ENCODE results near the gene INKA1. TPM values are rescaled to one million over a fixed set of nuclear protein-coding genes. Genes with fewer than 3 reads are reported as not detected.

The INKA1 gene
- total RNA-seq, 1 experiment from 2014 or later, result not detected

DNA sequence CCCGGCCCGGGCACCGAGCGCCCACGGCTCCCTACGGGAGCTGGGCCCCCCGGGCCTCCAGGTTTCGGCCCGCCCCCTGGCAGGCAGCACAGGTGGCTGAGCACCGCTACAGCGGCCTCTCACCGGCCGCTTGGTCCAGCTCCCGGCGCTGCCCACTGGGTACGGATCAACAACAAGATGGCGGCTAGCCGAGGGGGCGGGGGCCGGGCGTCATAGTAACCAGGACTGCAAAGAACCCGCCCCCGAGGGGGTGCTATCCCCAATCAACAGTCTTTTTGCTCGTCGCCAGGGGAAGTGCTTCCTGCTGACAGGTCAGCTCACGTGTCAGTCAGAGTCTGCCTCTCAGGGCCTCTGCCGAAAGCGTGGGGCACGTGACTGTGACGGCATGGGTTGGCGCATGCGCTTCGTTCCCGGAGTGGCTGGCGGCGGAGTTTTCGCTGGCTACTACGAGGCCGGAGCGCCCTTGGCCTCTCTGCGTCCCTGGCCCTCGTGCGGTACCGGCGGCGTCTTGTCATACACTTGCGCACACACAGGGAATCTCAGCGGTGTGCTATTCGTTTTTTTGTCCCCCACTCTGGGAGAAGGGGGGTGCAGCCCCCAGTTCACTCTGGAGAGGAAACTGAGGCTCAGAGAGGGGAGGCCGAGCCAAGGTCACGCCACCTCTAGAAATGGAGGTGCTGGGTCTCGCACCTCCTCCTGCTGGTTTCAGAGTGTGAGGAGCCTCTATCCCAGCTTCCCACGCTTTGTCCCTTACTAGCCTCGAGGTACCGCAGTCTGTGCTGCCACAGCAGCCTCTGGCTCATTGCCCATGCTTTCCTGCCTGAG lies 16.5 kb upstream of the INKA1 start, which contains the start of gene IP6K1:
Gene IP6K1 (minus strand): TSS at position 186 of the 825 bp plus-strand sequence. CDS start 38,502 bp downstream, outside the sequence.
- no TSS peak for BruUV-seq (replicated peaks)
- Mint-ChIP-seq H3K9me3 (ENCODE audit: unreplicated experiment) (no peaks in the 10 kb centered on the region), H3K27me3 (ENCODE audit: insufficient read depth, unreplicated experiment) (no peaks in the 10 kb centered on the region), H3K4me3 (ENCODE audit: unreplicated experiment) (peak within 1 kb of the TSS; percentile 85), H3K36me3 (ENCODE audit: insufficient read depth, unreplicated experiment) (peaks cover 18% of the 10 kb centered on the region), H3K4me1 (ENCODE audit: low read depth, unreplicated experiment) (peaks cover under 1% of the 10 kb centered on the region), H3K27ac (ENCODE audit: unreplicated experiment) (peak within 1 kb of the TSS; percentile 90)
- peak; percentile 99 to 100 for DNase-seq
- no peaks in the 10 kb centered on the region for H3K9me3 ChIP-seq
- H3K4me1 ChIP-seq, result peaks cover 15% of the 10 kb centered on the region
- peak within 1 kb of the TSS; percentile 71 for H3K4me3 ChIP-seq (ENCODE audit: low read depth, low read length)
- intact Hi-C loops (cut with micrococcal nuclease; ENCODE audit: unreplicated experiment), result loop anchor here (2.0 to 5.0 kb wide), 2 partner anchors 16 to 64 kb away; partner anchors contain the start of genes GMPPB and INKA1
- H3K27me3 ChIP-seq (replicated peaks; ENCODE audit: control insufficient read depth, insufficient read depth, low read length), result no peaks in the 10 kb centered on the region
- POLR2A ChIA-PET, result interaction anchor here (0.7 to 1.1 kb wide), 4 partner anchors 19 to 143 kb away, joined by 3 to 11 read pairs (median 3); partner anchors contain the start of genes GMPPB and MON1A
- TF ChIP-seq, protein P1, sequence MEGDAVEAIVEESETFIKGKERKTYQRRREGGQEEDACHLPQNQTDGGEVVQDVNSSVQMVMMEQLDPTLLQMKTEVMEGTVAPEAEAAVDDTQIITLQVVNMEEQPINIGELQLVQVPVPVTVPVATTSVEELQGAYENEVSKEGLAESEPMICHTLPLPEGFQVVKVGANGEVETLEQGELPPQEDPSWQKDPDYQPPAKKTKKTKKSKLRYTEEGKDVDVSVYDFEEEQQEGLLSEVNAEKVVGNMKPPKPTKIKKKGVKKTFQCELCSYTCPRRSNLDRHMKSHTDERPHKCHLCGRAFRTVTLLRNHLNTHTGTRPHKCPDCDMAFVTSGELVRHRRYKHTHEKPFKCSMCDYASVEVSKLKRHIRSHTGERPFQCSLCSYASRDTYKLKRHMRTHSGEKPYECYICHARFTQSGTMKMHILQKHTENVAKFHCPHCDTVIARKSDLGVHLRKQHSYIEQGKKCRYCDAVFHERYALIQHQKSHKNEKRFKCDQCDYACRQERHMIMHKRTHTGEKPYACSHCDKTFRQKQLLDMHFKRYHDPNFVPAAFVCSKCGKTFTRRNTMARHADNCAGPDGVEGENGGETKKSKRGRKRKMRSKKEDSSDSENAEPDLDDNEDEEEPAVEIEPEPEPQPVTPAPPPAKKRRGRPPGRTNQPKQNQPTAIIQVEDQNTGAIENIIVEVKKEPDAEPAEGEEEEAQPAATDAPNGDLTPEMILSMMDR (IDR thresholded peaks at IDR 0.05; ENCODE audit: insufficient read depth in 1 of 2, low read depth in 1 of 2, low read length in 1 of 2, severe bottlenecking in 1 of 2, unreplicated experiment in 1 of 2), result no peak
- CTCF ChIA-PET, result interaction anchor here (0.6 to 1.2 kb wide), 3 partner anchors 16 to 115 kb away, joined by 3 to 11 read pairs (median 3); partner anchors contain the start of gene INKA1
- H3K36me3 ChIP-seq (ENCODE audit: control insufficient read depth, insufficient read depth, low read length), result peaks cover 1% of the 10 kb centered on the region; the same call in 1 of the 2 replicates

DNA sequence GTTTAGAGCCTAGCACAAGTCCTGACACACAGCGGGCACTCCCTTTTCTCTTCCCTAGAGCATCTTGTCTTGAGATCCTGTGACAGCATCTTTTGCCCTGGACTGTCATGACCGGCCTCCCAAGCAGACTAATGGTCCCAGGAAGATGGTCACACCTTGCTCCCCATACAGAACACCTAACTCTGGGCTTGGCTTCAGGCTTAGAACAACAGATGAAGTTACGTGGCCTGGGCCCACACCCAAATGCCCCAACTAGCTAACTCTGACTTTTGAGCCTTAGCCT lies 15.9 kb upstream of the INKA1 start:
- H3K4me3 ChIP-seq (ENCODE audit: low read depth, low read length), result peak overlapping the region; percentile 42
- H3K9me3 Mint-ChIP-seq (ENCODE audit: unreplicated experiment), result no peaks in the 10 kb centered on the region
- TSS peak; percentile 96 for BruUV-seq (replicated peaks)
- H3K9me3 ChIP-seq, result no peaks in the 10 kb centered on the region
- no peak for DNase-seq
- TF ChIP-seq, protein P1 (IDR thresholded peaks at IDR 0.05; ENCODE audit: insufficient read depth in 1 of 2, low read depth in 1 of 2, low read length in 1 of 2, severe bottlenecking in 1 of 2, unreplicated experiment in 1 of 2), result no peak
- H3K36me3 Mint-ChIP-seq (ENCODE audit: insufficient read depth, unreplicated experiment), result peaks cover 17% of the 10 kb centered on the region
- peaks cover 11% of the 10 kb centered on the region for H3K4me1 ChIP-seq
- peak overlapping the region; percentile 90 for H3K27ac Mint-ChIP-seq (ENCODE audit: unreplicated experiment)
- H3K4me1 Mint-ChIP-seq (ENCODE audit: low read depth, unreplicated experiment), result no peaks in the 10 kb centered on the region
- POLR2A ChIA-PET, result interaction anchor here (0.9 kb wide), 1 partner anchor 143 kb away, joined by 3 read pairs; the partner anchor contains the start of gene MON1A
- no peaks in the 10 kb centered on the region for H3K27me3 ChIP-seq (replicated peaks; ENCODE audit: control insufficient read depth, insufficient read depth, low read length)
- no peaks in the 10 kb centered on the region for H3K27me3 Mint-ChIP-seq (ENCODE audit: insufficient read depth, unreplicated experiment)
- H3K4me3 Mint-ChIP-seq (ENCODE audit: unreplicated experiment), result peak overlapping the region; percentile 85
- CTCF ChIA-PET, result interaction anchor here (0.8 kb wide), 1 partner anchor 16 kb away, joined by 5 read pairs; the partner anchor contains the start of gene INKA1
- H3K36me3 ChIP-seq (ENCODE audit: control insufficient read depth, insufficient read depth, low read length), result peaks cover 1% of the 10 kb centered on the region; the same call in 1 of the 2 replicates
- intact Hi-C loops (cut with micrococcal nuclease; ENCODE audit: unreplicated experiment), result loop anchor here (2.0 to 5.0 kb wide), 2 partner anchors 16 to 65 kb away; partner anchors contain the start of genes GMPPB and INKA1

DNA sequence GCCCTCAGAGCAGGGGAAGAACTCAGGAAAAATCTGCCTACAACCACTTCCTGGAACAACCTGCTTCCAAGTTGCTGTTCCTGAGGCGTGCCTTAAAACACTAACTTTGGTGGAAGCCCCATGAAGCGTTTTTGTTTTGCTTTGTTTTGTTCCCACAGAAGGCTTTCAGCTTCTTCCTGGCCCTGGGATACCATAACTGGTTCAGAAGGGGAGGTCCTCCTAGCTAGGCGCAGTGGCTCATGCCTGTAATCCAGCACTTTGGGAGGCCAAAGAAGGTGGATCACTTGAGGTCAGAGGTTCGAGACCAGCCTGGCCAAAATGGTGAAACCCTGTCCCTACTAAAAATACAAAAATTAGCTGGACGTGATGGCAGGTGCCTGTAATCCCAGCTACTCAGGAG lies 15.5 kb upstream of the INKA1 start:
- CTCF ChIA-PET, result interaction anchor here (0.8 kb wide), 1 partner anchor 15 kb away, joined by 5 read pairs; the partner anchor contains the start of gene INKA1

More for the DNA sequence above, 15.5 kb upstream of the INKA1 start:
- H3K36me3 ChIP-seq (ENCODE audit: control insufficient read depth, insufficient read depth, low read length), result peaks cover under 1% of the 10 kb centered on the region; the same call in 1 of the 2 replicates
- POLR2A ChIA-PET, result interaction anchor here (0.9 kb wide), 1 partner anchor 142 kb away, joined by 3 read pairs; the partner anchor contains the start of gene MON1A
- TF ChIP-seq, protein P1 (IDR thresholded peaks at IDR 0.05; ENCODE audit: insufficient read depth in 1 of 2, low read depth in 1 of 2, low read length in 1 of 2, severe bottlenecking in 1 of 2, unreplicated experiment in 1 of 2), result no peak
- intact Hi-C loops (cut with micrococcal nuclease; ENCODE audit: unreplicated experiment), result loop anchor here (2.0 to 5.0 kb wide), 2 partner anchors 15 to 65 kb away; partner anchors contain the start of genes GMPPB and INKA1
- no peaks in the 10 kb centered on the region for H3K4me1 Mint-ChIP-seq (ENCODE audit: low read depth, unreplicated experiment)
- peak overlapping the region; percentile 90 for H3K27ac Mint-ChIP-seq (ENCODE audit: unreplicated experiment)
- BruUV-seq (replicated peaks), result no TSS peak
- no peaks in the 10 kb centered on the region for H3K9me3 Mint-ChIP-seq (ENCODE audit: unreplicated experiment)
- H3K36me3 Mint-ChIP-seq (ENCODE audit: insufficient read depth, unreplicated experiment), result peaks cover 13% of the 10 kb centered on the region
- peaks cover 7% of the 10 kb centered on the region; the same call in 1 of the 2 replicates for H3K4me1 ChIP-seq
- H3K27me3 Mint-ChIP-seq (ENCODE audit: insufficient read depth, unreplicated experiment), result no peaks in the 10 kb centered on the region
- H3K27me3 ChIP-seq (replicated peaks; ENCODE audit: control insufficient read depth, insufficient read depth, low read length), result no peaks in the 10 kb centered on the region
- H3K9me3 ChIP-seq, result no peaks in the 10 kb centered on the region
- peak overlapping the region; percentile 85 for H3K4me3 Mint-ChIP-seq (ENCODE audit: unreplicated experiment)
- no peak overlapping the region for H3K4me3 ChIP-seq (ENCODE audit: low read depth, low read length)
- no peak for DNase-seq
